DMS153 (cell line): ENCODE results near the gene CFAP157.
A peak's percentile ranks its signal among the peaks of the same experiment; 100 is the strongest.

Experiments
- DNase-seq: peaks from one replicate; lab custom pipeline; 2025; lab: John Stamatoyannopoulos, UW

CFAP157 gene

GRCh38 chr9:127715470-127716337, 8.9 kb downstream of the CFAP157 start, which contains the start of the genes PTRH1 and TTC16:
Gene PTRH1, minus strand, starts transcription at chr9:127715663. Its CDS starts 24 bp downstream, at chr9:127715639.
Gene TTC16, plus strand, starts transcription at chr9:127716079. Its CDS starts 67 bp downstream, at chr9:127716146.
- DNase-seq = peak; percentile 86

GRCh38 chr9:127716412-127716811, 9.6 kb downstream of the CFAP157 start:
- no peak for DNase-seq

- no peak for DNase-seq
Measured at GRCh38 chr9:127717766-127718165, 11.0 kb downstream of the CFAP157 start.

GRCh38 chr9:127720031-127720864, 13.5 kb downstream of the CFAP157 start:
- DNase-seq = no peak

GRCh38 chr9:127720865-127721227, 14.1 kb downstream of the CFAP157 start:
- no peak for DNase-seq

DNA sequence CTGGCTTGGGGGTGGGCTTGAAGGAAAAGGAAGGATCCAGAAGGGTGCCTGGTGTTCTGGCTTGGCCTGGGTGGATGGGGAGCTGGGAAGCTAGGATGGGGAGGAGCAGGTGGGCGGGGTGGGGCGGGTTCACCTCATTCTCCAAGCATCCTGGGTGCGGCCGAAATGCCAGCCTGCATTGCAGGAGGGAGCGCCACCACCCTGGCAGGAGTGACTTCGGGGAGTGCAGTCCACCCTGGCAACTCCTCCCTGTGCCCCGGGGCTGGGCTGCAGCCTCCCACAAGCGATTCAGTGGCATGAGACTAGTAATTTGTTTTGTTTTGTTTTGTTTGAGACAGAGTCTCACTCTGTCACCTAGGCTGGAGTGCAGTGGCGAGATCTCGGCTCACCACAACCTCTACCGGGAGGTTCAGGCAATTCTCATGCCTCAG, 14.6 kb downstream of the CFAP157 start:
- no peak for DNase-seq

- no peak for DNase-seq
Measured at GRCh38 chr9:127722055-127722745, 15.4 kb downstream of the CFAP157 start.

GRCh38 chr9:127723013-127723412, 16.2 kb downstream of the CFAP157 start:
- no peak for DNase-seq

DNA sequence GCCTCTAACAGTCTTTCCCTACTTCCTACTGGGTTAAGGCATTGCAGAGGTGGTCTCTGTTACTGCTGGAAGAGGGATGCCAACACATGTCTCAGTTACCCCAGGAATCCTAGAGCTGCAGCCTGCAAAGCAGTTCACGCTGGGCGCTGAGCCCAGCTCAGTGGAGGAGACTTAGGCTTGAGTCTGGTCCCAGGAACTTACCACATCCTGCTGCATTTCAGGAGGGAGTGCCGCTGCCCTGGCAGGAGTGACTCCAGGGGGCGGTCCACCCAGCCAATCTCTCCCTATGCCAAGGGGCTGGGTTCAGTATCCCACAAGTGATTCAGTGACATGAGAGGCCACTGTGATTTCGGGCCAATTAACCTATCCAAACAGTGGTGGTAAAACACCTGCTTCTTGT, 16.7 kb downstream of the CFAP157 start:
- DNase-seq = peak; percentile 28

DNA sequence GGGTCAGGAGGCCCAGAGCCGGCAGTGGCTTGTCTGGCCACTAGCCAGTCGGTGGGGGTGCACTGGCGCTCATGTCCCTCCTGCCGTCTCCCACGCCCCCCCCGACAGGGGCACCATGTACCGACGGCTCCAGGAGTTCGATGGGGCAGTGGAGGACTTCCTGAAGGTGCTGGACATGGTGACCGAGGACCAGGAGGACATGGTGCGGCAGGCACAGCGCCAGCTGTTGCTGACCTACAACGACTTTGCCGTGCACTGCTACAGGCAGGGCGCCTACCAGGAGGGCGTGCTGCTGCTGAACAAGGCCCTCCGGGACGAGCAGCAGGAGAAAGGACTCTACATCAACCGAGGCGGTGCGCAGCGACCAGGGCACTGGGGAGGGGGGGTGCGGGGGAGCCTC, 17.2 kb downstream of the CFAP157 start:
- peak; percentile 40 for DNase-seq

DNA sequence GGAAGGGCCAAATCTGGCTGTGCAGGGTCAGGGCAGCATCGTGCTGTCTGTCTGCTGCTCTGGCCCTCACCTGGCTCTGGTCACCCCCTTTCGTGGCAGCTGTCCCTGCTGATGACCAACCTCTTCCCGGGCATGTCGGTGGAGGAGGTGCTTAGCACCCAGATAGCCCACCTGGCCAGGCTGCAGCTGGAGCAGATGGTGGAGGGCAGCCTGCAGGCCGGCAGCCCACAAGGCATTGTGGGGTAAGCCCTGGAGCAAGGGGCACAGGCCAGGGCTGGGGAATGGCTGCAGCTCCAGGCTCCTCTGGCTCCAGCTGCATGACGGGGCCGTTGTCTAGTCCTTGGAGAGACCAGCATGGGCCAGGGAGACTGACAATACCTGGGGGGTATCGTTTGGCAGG, 20.1 kb downstream of the CFAP157 start:
- DNase-seq = no peak

GRCh38 chr9:127728808-127729207, 22.0 kb downstream of the CFAP157 start:
- no peak for DNase-seq

DNA sequence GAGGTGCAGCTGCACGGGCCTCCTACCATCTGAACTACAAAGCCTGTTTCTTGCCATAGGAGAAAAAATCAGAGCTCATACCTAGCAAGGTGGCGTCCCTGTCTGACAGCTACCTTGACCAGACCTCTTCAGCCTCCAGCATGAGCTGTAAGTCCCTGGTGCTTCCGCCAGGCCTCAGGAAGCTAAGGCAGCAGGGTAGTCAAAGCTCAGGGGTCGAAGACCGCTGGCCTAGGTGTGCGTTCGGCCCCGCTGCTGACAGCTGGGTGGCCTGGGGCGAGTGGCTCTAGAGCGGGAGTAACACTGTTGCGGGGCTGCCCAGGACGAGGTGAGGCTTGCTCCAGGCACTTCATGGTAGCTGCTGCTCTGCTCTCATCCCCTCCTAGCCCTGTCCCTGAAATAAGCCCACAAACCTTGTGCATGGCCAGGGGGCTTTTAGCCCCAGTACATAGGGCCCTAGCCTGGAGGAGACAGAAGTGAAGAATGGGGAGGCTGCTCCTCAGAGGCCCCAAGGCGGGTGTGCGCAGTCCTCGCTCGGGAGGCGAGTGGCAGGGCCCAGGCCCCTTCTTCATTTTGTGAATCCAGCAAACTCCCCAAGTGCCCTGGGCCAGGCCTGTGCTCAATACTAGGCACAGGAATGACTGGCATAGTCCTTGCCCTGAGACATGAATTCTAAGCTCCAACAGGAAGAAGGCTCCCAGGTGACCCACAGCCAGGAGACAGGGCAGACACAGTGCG, 22.9 kb downstream of the CFAP157 start:
- no peak for DNase-seq

- no peak for DNase-seq
Measured at GRCh38 chr9:127730262-127730661, 23.5 kb downstream of the CFAP157 start.

DNA sequence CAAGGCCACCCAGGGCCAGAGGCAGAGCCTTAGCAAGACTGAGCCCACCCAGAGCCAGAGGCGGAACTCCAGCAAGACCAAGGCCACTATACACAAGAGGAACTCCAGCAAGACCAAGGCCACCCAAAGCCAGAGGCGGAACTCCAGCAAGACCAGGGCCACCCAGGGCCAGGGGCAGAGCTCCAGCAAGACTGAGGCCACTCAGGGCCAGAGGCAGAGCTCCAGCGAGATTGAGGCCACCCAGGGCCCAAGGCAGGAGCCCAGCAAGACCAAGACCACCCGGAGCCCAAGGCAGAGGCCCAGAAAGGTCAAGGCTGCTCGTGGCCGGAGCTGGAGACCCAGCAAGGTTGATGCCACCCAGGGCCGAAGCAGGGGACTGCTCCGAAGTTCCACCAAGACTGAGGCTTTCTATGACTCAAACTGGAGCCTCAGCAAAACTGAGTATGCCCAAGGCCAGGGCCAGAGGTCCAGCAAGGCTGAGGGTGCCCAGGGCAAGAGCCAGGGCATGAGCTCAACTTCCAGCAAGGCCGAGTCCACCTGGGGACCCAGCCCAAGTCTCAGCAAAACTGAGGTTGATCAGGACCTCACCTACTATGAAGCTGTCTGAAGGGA, 24.1 kb downstream of the CFAP157 start:
- DNase-seq = no peak

DNA sequence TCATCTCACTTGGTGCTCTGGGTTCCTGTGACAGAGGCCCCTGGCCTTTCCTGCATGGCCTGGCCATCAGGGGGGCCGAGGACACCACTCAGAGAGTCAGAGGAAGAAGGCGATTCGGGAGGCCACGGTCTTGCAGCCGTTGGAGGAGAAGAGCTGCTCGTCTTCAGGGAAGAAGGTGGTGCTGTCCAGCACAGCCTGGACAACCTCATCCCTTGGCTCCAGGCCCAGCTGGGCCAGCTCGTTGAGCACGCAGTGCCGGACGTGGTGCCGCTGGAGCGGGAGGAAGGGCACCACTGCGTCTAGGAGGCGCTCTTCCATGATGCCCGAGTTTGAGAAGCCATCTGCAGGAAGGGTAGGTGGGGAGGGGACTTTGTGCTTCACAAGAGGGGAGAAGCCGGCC, 25.1 kb downstream of the CFAP157 start:
- no peak for DNase-seq

GRCh38 chr9:127732444-127732843, 25.7 kb downstream of the CFAP157 start:
- no peak for DNase-seq

GRCh38 chr9:127733614-127734013, 26.8 kb downstream of the CFAP157 start:
- DNase-seq = no peak

DNA sequence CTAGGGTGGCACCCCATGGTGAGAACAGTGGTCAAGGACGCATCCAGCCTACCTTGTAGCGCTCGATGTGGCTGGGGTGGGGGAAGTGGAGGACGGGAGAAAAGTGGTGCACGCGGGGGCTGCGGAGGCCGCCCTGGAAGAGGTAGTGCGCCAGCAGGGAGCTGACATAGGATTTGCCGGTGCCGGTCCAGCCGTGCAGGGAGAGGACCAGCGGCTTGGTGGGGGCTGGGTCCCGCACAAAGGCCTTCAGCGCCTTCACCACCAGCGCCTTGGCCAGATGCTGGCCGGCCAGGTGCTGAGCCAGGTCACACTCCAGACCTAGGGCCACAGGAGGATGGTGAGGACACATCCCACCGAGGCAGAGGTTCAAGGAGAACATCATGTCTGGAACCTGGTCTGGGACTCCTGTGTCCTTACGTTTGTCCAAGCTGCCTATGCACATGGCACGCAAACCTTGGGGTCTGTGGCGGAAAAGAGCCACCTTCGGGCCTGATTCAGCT, 27.5 kb downstream of the CFAP157 start:
- DNase-seq = no peak

GRCh38 chr9:127734747-127735529, 28.1 kb downstream of the CFAP157 start, which contains the start of gene TOR2A:
Gene TOR2A, minus strand, starts transcription at chr9:127735294. Its CDS starts 24 bp downstream, at chr9:127735270.
- peak; percentile 91 for DNase-seq
